RKO (cell line): ENCODE measurements around the gene RMDN2.

ENCODE experiments used
- DNase-seq: peaks from one replicate; pipeline ENCODE4 v3.0.0-alpha.2; 2016; ENCODE audit warnings: low spot score

The RMDN2 gene, protein sequence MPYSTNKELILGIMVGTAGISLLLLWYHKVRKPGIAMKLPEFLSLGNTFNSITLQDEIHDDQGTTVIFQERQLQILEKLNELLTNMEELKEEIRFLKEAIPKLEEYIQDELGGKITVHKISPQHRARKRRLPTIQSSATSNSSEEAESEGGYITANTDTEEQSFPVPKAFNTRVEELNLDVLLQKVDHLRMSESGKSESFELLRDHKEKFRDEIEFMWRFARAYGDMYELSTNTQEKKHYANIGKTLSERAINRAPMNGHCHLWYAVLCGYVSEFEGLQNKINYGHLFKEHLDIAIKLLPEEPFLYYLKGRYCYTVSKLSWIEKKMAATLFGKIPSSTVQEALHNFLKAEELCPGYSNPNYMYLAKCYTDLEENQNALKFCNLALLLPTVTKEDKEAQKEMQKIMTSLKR

DNA sequence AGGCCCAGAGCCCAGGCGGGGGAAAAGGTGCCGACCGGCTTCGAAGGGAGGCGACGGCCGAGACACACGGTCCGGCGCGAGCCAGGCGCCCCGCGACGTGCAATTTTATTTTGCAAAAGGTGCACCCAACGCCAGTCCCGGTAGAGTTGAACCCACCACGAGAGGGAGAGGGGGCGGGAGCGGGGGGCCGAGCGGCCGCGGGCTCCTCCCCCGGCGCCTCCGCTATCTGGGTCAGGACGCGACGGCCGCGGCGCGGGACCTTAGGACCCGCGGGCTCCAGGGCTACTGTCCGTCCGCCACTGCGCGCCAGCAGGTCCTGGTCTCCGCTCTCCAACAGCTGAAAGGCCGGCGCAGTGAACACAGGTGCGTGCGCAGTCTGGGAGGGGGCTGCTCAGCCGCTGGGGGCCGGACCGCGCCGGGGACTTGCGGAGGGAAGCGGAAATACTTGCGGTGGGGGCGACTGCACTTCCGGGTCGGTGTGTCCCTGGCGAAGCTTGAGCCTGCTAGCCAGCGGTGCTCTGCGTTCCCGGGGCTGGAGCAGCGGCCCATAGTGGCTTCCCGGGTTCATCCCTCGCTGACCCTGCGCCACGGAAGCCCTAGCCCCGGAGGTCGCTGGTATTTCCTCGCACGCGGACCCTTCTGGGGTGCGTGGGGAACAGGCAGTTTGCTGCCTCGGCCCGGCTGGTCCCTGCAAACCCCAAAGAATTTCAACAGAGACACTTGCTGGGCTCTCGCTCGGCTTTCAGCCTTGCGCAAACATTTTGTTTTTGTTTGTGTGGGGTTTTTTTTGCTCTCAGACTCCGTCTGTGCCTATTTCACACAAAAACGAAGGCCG is at the start of gene RMDN2:
RMDN2 (plus strand) TSS at position 225 of the 835 bp plus-strand sequence. CDS start 3,991 bp downstream, outside the sequence.
- peak; percentile 94 for DNase-seq

DNA sequence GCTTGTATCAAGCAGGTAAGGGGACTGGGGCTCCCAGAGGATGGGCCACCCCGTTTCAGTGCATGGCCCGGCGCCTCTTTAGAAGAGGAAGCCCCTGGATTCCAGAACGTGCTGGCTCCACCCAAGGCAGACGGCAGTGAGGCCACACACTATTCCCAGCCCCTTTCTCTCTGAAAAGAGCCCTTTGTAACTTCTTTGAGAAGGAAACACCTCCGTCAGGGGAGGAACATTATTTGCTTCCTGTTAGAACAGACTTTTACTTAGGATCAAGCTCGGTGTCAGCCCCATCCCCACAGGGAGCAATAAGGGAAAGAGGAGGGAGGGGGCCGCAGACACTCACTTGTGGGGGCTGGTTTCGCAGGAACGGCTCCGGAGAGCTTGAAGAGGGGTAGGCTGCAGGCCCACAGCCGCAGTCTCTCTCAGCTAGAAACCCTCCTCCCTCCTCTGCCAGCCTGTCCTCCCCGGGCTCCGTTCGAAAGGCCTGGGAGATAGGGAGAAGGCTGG is 49.6 kb upstream of the RMDN2 start:
- no peak for DNase-seq

DNA sequence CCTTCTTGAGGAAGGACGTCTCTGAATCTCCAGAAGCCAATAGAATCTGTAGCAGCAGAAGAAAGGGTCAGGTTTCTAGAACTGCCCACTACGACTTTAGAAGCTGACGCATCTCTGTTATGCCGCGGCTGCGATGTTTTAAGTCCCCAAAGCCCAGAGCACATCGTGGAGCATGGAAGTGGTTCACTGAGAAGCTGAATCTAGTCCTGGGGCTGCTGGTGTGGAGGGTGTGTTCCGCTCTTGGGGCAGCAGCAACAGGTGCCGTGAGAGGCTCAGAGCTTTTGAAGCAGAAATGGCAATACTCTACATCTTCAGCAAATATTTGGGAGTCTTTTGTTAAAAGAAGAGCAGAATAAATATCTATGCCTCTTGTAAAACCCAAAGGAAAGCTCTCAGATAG is 48.9 kb upstream of the RMDN2 start:
- no peak for DNase-seq

DNA sequence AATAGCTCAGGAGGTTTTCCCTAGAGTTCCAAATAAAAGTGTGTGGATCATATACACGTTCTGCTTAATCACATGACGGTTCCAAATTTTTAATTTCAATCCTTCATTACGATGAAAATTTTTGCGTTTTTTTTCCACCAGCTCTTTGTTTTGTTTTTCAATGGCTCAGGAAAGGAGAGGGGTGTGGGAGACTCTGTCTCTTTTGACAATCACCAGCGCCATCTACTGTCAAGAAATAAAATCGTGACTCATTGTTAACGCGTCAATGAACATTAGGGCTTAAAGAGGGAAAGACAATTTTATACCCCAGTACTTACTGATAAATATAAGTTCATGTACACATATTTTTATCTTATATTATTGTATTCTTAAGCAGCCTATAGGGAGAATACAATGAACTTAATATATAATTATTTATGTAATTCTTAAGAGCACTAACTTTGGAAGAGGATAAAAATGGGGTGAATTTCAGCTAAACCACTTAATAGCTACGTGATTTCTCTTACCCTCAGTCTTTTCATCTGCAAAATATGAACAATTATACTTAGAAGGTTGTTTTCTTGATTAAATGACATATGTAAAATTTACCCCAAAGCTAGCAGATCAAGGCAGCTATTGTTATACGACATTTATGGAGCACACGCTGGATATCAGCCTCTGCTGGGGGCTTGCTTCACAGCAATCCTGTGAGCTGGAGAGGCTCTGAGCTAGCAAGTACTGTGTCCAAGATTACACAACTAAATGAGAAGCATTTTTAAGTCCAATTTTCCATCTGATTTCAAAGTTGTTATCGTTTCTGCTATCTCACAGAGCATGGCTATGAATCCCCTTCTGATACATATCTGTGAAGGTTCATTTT is 47.4 kb upstream of the RMDN2 start:
- peak; percentile 72 for DNase-seq

DNA sequence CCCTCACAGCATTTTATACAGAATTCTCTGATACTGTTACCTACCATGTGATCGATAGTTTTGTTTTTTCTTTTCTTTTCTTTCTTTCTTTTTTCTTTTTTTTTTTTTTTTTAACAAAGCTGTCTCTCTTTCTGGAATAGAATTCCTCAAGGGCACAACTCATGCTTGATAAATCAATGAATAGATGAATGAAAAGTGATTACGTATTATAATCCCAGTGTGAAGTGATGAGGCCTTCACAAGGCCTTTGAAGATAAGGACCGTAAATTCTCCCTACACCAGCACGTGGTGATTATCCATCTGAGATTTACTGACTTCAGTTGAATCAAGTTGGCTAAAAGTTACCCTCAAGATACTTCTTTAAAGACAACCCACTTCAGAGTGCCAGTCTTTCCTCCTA is 46.6 kb upstream of the RMDN2 start:
- no peak for DNase-seq

DNA sequence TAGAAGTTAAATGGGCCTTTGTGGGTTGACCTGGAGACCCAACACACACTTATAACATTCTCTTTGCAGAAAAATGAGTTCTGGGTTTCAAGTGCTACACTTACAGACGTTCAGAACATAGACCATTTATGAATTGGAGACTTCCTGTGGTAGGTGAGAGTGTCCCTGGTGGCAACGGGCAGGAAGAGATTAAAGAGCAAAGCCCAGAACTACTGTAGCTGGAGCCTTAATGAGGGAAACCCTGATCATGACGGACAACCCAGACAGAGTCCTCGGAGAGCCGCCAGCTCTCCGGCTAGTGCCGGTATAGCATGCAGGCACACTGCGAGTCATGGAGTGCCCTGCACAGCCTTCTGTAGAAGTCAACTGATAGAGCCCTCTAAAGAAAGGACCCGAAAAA is 44.5 kb upstream of the RMDN2 start:
- DNase-seq, result no peak

DNA sequence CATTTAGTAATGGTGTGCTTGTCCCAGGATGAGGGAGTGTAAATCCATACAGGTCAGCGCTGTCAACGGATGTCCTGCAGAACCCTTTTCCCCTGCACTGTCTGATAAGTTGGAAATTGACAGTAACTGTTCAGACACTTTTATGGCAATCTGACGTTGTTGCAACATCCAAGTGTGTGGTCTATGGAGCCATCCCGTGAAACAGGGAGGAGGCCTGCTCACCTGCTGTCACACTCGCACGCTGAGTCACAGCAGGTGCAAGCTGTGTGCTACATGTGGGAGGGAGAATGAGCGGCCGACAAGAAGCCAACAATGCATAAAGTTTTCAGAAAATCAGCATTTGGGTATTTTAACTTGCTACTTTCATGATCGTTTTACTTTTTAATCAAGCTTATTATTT is 43.7 kb upstream of the RMDN2 start:
- no peak for DNase-seq

DNA sequence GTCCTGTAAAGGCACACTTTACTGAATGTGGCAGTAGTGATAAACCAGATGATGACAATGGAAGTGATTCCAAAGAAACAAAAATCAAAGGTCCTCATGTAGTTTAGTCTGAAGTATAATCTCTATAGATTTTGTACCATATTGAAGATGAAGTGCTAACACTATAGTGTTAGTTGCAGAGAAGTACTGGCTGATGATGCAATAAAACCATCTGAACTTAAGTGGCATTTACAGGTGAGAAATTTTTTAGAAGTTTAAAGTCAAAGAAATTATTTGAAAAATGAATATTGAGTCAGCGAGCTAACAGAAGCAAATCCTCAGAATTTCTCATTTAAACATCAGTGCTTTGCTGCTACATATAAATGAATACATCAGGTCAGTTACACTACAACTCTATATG is 43.1 kb upstream of the RMDN2 start:
- no peak for DNase-seq

DNA sequence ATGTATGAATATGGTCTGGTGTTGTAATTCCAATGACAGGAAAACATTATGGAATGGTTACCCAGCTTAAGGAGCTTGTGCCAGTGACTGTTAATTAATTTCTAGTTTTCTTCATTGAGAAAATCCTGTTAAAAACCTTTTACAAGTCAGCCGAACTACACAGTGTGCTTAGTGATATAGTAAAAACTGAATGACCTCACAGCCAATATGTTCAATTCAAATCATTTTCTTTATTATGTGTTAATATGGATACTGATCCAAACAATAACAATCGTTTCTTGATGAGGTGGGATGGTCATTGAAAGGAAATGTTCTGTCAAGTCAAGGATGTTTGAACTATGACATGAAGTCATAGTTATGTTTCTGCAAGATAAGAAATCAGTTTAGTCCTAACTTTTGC is 41.6 kb upstream of the RMDN2 start:
- no peak for DNase-seq

DNA sequence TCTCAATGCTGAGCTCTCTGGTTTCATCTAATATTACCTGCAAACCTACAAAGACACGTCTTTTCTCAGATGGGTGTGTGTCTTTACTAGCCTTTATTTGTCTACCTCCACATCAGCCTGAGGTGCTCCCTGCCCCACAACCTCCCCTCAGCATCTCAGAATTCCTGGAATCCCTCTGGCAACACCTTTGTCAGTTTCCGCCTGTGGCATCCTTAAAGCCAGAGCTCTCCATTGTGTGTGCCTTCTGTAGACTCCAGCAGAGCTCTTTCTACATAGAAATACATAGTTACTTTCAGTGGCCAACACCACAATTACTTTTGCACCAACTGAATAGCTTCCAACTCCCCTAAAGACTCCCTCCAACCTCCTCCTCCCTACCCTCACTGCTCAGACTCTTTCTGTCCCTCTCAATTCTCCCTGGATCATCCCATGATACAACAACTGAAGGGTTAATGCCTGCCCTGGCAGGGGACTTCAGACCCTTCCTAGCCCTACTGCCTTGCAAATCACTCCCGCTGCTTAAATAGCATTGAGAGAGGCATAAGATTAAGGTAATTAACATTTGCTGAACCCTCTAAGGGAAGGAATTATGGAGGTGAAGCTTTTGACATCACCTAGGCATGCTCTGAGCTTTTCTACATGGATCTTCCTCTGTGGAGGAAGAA is 39.6 kb upstream of the RMDN2 start:
- no peak for DNase-seq

DNA sequence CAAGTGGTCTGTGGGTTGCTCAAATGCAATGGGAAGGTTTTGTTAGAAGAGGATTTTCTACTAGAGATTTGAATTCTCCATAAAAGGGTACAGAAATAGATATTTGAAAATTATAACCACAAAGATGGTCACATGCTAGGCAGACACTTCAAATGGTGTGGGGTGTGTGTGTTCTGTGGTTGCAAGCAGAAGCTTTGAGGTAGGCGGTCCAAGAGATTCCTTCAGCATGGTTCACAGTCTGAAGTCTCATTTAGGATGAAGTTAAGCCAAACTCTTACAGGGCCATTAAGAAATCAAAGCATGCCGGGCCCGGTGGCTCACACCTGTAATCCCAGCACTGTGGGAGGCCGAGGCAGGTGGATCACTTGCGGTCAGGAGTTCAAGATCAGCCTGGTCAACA is 38.3 kb upstream of the RMDN2 start:
- no peak for DNase-seq

DNA sequence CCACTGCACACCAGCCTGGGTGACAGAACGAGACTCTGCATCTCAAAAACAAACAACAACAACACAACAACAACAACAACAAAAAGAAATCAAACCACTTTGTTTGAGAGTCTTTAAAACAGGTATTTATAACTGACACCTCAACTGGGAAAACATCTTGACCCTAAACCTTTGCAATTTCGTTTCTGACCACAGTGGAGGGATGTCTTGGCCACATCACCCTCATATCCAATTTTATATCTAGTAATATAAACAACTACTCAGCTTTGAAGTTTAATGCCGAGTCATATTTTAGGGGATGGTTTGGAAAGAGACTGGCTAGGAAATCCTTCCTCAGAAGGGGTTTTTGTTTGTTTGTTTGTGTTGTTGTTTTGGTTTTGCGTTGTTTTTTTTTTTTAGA is 37.8 kb upstream of the RMDN2 start:
- no peak for DNase-seq

DNA sequence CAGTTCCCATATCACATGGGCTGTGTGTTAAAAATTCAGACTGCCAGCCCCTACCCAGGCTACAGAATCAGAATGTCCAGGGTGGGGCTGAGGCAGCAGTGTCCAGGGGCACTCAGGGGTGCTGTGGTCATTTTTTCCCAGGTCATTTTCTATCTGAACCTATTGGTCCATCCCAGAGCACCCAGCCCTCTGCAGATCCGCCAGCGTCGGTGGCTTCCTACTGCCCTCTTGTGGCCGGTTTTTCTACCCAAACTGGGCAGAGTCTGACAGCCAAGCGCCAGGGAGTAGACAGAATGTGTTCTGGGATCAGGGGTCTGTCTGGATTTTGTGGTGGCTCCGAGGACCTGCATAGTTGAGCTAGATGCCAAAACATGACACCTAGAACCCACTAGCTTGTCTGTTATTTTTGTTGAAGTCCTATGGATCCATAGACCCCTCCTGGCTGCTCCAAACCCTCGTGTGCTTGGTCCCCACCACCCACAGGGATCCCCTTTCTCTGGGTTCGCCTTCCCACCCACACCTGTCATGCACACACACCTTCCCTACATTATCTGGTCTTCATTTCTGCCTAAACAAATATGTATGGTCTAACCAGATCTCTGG is 34.1 kb upstream of the RMDN2 start:
- peak; percentile 51 for DNase-seq

DNA sequence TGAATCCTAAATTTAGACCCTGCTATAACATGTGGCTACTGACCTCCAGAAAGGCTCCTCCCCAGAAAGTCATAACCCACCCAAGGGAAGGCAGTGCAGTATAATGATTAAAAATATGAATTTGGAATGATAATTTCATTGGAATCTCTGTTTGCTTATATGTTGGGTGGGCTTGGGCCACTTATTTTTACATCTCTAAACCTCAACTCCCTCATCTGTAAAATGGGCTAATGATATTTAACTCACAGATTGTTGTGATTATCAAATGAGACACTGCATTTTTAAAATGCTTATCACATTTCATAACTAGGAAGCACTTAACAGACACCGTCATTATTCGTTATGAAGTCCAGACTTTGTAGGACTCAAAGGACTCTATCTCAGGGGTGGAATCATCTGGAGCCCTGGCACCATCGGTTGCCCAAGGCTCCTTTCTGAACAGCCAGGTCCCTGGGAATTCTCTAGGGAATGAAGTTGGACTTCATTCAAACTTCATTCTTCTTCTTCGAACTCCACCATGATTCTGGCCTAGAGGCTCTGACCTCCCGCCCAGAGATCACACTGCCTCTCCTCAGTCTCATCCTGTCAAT is 33.1 kb upstream of the RMDN2 start:
- no peak for DNase-seq

DNA sequence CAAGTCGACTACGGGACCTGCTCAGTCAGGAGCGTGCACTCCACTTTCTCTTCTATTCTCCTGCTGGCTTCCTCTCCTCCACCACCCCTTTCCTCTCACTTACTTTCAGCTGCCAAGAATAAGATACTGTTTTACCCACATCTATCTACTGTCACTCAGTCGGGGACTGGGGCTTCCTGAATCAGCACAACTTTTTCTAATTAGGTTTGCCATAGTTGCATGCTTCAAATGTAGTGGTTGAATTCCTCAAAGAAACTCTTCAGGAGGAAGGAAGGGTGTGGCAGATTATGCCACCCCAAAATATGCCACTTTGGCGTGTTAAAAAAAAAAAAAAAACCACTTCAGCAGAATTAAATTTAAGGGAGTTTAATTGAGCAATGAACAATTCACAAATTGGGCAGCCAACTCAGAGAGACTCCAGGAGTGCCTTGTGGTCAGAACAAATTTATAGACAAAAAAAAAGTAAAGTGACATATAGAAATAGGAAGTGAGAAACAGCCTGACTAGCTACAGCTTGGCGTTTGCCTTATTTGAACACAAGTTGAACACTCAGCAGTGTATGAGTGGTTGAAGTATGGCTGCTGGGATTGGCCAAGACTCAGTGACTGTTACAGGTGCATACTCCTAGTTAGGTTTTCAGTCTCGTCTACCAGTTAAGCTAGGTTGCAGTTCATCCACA is 32.5 kb upstream of the RMDN2 start:
- no peak for DNase-seq

DNA sequence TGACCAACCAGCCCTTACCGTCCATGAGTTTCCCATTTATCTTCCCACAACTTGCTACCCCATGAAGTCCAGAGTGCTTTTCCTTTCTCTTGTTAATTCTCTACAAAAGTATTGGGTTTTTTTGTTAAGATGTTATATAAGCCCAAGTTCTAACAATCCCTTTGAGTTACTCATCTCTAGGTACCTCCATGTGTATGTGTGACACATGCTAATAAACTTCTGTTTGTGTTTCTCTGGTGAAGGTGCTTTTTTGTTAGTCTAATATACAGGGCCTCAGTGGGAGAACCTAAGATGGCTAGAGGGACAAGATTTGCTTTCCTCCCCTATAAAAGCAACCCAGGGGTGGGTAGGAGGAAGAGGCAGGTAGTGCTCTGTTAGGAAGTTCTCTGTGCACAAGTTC is 31.8 kb upstream of the RMDN2 start:
- no peak for DNase-seq

DNA sequence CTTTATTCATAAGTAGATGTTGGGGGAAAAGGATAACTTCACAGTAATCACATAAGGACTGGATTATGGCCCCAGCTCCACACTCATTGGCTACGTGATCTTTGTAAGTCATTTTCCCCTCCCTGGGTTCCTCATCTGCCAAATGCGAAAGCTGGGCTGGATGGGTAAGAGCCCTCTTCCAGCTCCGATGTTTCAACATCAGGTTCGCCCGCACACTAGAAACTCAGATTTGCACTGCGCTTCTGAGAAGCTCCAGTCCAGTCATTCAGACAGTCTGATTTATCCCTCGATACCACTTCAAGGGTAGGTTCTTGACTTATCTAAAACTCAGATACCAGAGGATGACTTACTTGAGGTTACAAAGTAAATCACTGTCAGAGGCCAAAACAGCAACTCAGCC is 31.0 kb upstream of the RMDN2 start:
- DNase-seq, result no peak

DNA sequence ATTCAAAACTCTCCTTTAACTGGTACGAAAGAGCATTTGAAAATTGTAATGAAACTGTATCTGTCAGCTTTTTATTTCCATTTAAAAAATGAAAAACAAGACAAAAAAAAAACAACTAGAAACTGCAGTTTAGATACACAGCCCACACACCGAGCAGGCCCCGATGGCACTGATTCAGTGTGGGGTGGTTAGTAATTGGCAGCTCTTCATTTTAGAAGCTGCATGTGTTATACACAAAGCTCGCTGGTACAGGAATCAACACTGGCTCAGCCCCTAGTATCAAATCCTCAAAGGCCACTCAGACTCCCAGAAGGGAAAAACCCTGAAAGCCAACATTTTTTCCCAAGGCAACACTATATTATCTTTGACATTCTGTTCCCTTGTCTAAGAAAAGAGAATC is 30.5 kb upstream of the RMDN2 start:
- no peak for DNase-seq

DNA sequence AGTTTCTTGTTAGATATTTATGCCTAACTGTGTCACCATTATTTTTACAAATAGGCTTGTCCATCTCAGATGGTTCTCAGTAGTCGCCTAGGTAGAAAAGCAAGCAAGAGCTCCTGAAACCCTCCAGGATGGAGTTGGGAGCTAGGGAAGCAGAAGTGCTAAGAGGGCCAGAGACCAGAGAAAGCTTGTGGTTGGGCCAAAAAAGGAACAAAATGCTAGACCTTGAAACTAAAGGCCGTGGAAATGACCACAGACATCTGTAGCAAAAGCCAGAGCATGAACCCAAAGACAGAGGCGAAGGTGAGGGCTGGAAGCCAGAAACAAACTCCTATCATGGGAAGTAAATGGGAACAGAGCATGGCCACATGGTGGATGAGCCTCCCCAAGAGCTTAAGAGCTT is 29.9 kb upstream of the RMDN2 start:
- no peak for DNase-seq

DNA sequence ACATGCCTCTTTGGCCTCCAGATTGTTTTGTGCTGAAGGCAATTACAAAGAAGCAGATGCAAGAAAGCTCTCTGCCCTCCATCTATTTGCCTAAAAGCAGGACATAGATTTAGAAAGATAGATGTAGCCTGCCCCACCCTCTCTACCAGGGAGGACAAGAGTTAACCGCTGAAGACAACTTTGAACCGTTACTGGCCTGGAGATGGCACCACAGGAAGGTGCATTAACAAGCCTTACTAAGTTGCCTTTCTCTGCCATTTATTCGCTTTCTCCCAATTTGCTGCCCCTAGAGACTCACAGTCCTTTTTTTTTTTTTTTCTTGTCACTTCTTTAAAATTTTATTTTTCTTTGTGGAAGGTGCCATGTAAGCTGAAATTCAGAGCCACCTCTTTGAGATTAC is 28.8 kb upstream of the RMDN2 start:
- DNase-seq, result no peak
